ENCODE data around the gene HS2ST1.

GRCh38 chr1:86887479-86888162, 26.8 kb upstream of the HS2ST1 start:
- TF ChIP-seq, protein P1, sequence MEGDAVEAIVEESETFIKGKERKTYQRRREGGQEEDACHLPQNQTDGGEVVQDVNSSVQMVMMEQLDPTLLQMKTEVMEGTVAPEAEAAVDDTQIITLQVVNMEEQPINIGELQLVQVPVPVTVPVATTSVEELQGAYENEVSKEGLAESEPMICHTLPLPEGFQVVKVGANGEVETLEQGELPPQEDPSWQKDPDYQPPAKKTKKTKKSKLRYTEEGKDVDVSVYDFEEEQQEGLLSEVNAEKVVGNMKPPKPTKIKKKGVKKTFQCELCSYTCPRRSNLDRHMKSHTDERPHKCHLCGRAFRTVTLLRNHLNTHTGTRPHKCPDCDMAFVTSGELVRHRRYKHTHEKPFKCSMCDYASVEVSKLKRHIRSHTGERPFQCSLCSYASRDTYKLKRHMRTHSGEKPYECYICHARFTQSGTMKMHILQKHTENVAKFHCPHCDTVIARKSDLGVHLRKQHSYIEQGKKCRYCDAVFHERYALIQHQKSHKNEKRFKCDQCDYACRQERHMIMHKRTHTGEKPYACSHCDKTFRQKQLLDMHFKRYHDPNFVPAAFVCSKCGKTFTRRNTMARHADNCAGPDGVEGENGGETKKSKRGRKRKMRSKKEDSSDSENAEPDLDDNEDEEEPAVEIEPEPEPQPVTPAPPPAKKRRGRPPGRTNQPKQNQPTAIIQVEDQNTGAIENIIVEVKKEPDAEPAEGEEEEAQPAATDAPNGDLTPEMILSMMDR (IDR thresholded peaks at IDR 0.05), result no peak
- TF ChIP-seq POLR2A (IDR thresholded peaks at IDR 0.05), result no peak

Measured in ovary (tissue), 3 donors.